SH-SY5Y (cell line): ENCODE results near the gene TAS2R60.

Experiments used
- GATA2 ChIP-seq: IDR thresholded peaks from 2 replicates; pipeline ENCODE4 v1.6.1; 2011; ENCODE audit warnings: mild to moderate bottlenecking, low read depth, low read length
- GATA3 ChIP-seq: IDR thresholded peaks from 2 replicates; pipeline ENCODE4 v1.6.1; 2011; ENCODE audit warnings: low read depth, mild to moderate bottlenecking, low read length, moderate library complexity

- no peak for TF ChIP-seq GATA3
- no peak for TF ChIP-seq GATA2
Measured at GRCh38 chr7:143484119-143484518, 40.9 kb downstream of the TAS2R60 start.
